PC-3 (cell line): ENCODE results near the gene SLC17A2.

Experiments
- CTCF ChIP-seq: fragments of 300-600 bp; sonication (generic); conservative IDR thresholded peaks from 2 replicates; pipeline ENCODE4 v1.5.1; 2017; ENCODE audit warnings: antibody characterized with exemption, low read depth, mild to moderate bottlenecking, low read length
- EZH2 ChIP-seq: fragments of 300-600 bp; sonication (generic); IDR thresholded peaks from one replicate; pipeline ENCODE4 v1.6.1; 2017; ENCODE audit warnings: antibody characterized with exemption, mild to moderate bottlenecking, low read length; ENCODE audit not compliant: unreplicated experiment
- EZH2phosphoT487 ChIP-seq: fragments of 300-600 bp; sonication (generic); IDR thresholded peaks from 2 replicates; pipeline ENCODE4 v1.6.1; 2018; ENCODE audit warnings: mild to moderate bottlenecking, antibody characterized with exemption, low read length, borderline replicate concordance

GRCh38 chr6:25863360-25863759, 67.1 kb downstream of the SLC17A2 start:
- no peak for TF ChIP-seq EZH2phosphoT487
- TF ChIP-seq EZH2, result no peak
- TF ChIP-seq CTCF, result no peak
